Stimulated activated CD4-positive, alpha-beta T cell treated with anti-CD3 and anti-CD28 coated beads, TNF-alpha, amount 100 ng/mL, for 24 hours (primary cell): ENCODE data around the gene MYH13.

Experiments
- DNase-seq, 3 experiments: peaks; one replicate each; pipeline ENCODE4 v3.0.0-alpha.2; 2020; ENCODE audit warnings: low read depth in 3 of 3

MYH13 gene

GRCh38 chr17:10251212-10251948 lies 121.4 kb downstream of the MYH13 start:
- DNase-seq: no peak
